H1 (cell line): ENCODE results near the gene SUB1. TPM values are rescaled to one million over a fixed set of nuclear protein-coding genes. Genes with fewer than 3 reads are reported as not detected.

Source experiments
- CTCF ChIA-PET: fragments of 300-600 bp; sonication (Branson Sonifier 250); formaldehyde crosslinking; loops from one replicate; lab custom pipeline; 2021; ENCODE audit not compliant: partially characterized antibody; lab: Charles Lee
- POLR2A ChIA-PET: fragments of 300-600 bp; sonication (Branson Sonifier 250); formaldehyde crosslinking; loops from one replicate; lab custom pipeline; 2021; ENCODE audit warnings: inconsistent platforms; ENCODE audit not compliant: partially characterized antibody; lab: Charles Lee
- DNase-seq, 2 experiments: peaks; one replicate each; pipeline versions ENCODE4 v3.0.0 to v3.0.0-alpha.2; 2010 to 2022; ENCODE audit warnings: low spot score in 2 of 2, low read depth in 1 of 2, mixed read lengths in 1 of 2
- FAIRE-seq: peaks from 2 replicates; lab custom pipeline; 2011; peaks lifted over from hg19 to GRCh38; lab: Jason Lieb, UNC
- H2AFZ ChIP-seq: 2 replicates; pipeline ENCODE4 v1.8.1; 2012; ENCODE audit warnings: low read length, inconsistent platforms
- H2AK5ac ChIP-seq: 2 replicates; pipeline ENCODE4 v1.6.1; 2013; ENCODE audit warnings: low read depth, low read length
- H2BK120ac ChIP-seq: replicated peaks from 2 replicates; pipeline ENCODE3; 2013; ENCODE audit warnings: low read depth, low read length, inconsistent platforms
- H2BK12ac ChIP-seq: 2 replicates; pipeline ENCODE4 v1.6.1; 2013; ENCODE audit warnings: low read depth, low read length
- H2BK15ac ChIP-seq: 2 replicates; pipeline ENCODE4 v1.6.1; 2013; ENCODE audit warnings: low read length
- H2BK20ac ChIP-seq: 2 replicates; pipeline ENCODE4 v1.6.1; 2013; ENCODE audit warnings: low read length
- H2BK5ac ChIP-seq: 2 replicates; pipeline ENCODE4 v1.6.1; 2013; ENCODE audit warnings: low read depth, low read length
- H3K14ac ChIP-seq: 2 replicates; pipeline ENCODE4 v1.6.1; 2013; ENCODE audit warnings: inconsistent platforms; ENCODE audit not compliant: insufficient read length
- H3K18ac ChIP-seq: 2 replicates; pipeline ENCODE4 v1.6.1; 2013; ENCODE audit warnings: low read length; ENCODE audit errors: extremely low read depth
- H3K23ac ChIP-seq: 2 replicates; pipeline ENCODE4 v1.6.1; 2013; ENCODE audit warnings: inconsistent platforms; ENCODE audit not compliant: insufficient read length
- H3K23me2 ChIP-seq: 2 replicates; pipeline ENCODE4 v1.6.1; 2013; ENCODE audit warnings: low read depth, low read length
- H3K27ac ChIP-seq: 2 replicates; pipeline ENCODE4 v1.6.1; 2011; ENCODE audit warnings: low read depth, low read length, inconsistent platforms
- H3K27me3 ChIP-seq, 4 experiments: replicated peaks in 1 of 4; 1 replicate in 1 of 4; 2 replicates in 3 of 4; pipeline versions ENCODE4 v1.6.1 to v1.8.1; 2011 to 2013; ENCODE audit warnings: low read length in 3 of 4, mild to moderate bottlenecking in 3 of 4, inconsistent platforms in 2 of 4, mixed read lengths in 2 of 4, moderate library complexity in 1 of 4; ENCODE audit not compliant: control insufficient read depth in 3 of 4, insufficient read depth in 3 of 4; ENCODE audit errors: extremely low read depth in 1 of 4
- H3K36me3 ChIP-seq, 4 experiments: 2 replicates each; pipeline versions ENCODE4 v1.6.1 to v1.8.1; 2011 to 2013; ENCODE audit warnings: mild to moderate bottlenecking in 4 of 4, low read length in 3 of 4, moderate library complexity in 2 of 4, control low read depth in 1 of 4, inconsistent platforms in 1 of 4; ENCODE audit not compliant: insufficient read depth in 4 of 4, control insufficient read depth in 2 of 4
- H3K4ac ChIP-seq: replicated peaks from 2 replicates; pipeline ENCODE3; 2013; ENCODE audit warnings: low read length, low read depth, mixed read lengths, inconsistent platforms; ENCODE audit not compliant: insufficient read length
- H3K4me1 ChIP-seq, 4 experiments: replicated peaks in 1 of 4; 1 replicate in 1 of 4; 2 replicates in 3 of 4; pipeline versions ENCODE4 v1.6.1 to v1.8.1; 2011 to 2013; ENCODE audit warnings: low read length in 3 of 4, inconsistent platforms in 2 of 4, mixed read lengths in 1 of 4; ENCODE audit not compliant: insufficient read depth in 4 of 4, control insufficient read depth in 3 of 4
- H3K4me2 ChIP-seq, 2 experiments: 2 replicates each; pipeline versions ENCODE4 v1.6.1 to v1.8.1; 2011 to 2013; ENCODE audit warnings: low read depth in 2 of 2, low read length in 2 of 2, control low read depth in 1 of 2, inconsistent platforms in 1 of 2, mild to moderate bottlenecking in 1 of 2; ENCODE audit not compliant: insufficient read depth in 1 of 2
- H3K4me3 ChIP-seq, 4 experiments: fragments of 200-600, 300-600 bp in 1 of 4; sonication (generic), shearing (Covaris generic), sonication (Bioruptor Twin) in 1 of 4; 2 replicates each; pipeline versions ENCODE4 v1.5.1 to v1.8.1; 2011 to 2016; ENCODE audit warnings: low read length in 4 of 4, low read depth in 3 of 4, control low read depth in 2 of 4, inconsistent platforms in 2 of 4, mild to moderate bottlenecking in 2 of 4, mixed read lengths in 1 of 4, moderate library complexity in 1 of 4; ENCODE audit not compliant: insufficient read depth in 2 of 4; ENCODE audit errors: extremely low read depth in 1 of 4
- H3K56ac ChIP-seq: replicated peaks from 2 replicates; pipeline ENCODE3; 2013; ENCODE audit warnings: low read depth, mild to moderate bottlenecking, mixed read lengths, low read length, inconsistent platforms; ENCODE audit not compliant: insufficient read length
- H3K79me1 ChIP-seq: 2 replicates; pipeline ENCODE4 v1.6.1; 2013; ENCODE audit warnings: low read depth, low read length, control low read depth
- H3K79me2 ChIP-seq, 2 experiments: 2 replicates each; pipeline versions ENCODE4 v1.6.1 to v1.8.1; 2012 to 2013; ENCODE audit warnings: low read length in 2 of 2, mild to moderate bottlenecking in 2 of 2, inconsistent platforms in 1 of 2; ENCODE audit not compliant: insufficient read depth in 2 of 2, control insufficient read depth in 1 of 2
- H3K9ac ChIP-seq, 4 experiments: replicated peaks in 1 of 4; 1 replicate in 1 of 4; 2 replicates in 3 of 4; pipeline versions ENCODE4 v1.6.1 to v1.8.1; 2011 to 2013; ENCODE audit warnings: low read depth in 3 of 4, low read length in 3 of 4, control low read depth in 2 of 4, mild to moderate bottlenecking in 2 of 4, moderate library complexity in 2 of 4, inconsistent platforms in 1 of 4; ENCODE audit errors: extremely low read depth in 1 of 4
- H3K9me3 ChIP-seq, 2 experiments: 2 replicates each; pipeline versions ENCODE4 v1.6.1 to v1.8.1; 2012 to 2013; ENCODE audit warnings: mild to moderate bottlenecking in 2 of 2, moderate library complexity in 2 of 2, control low read depth in 1 of 2, inconsistent platforms in 1 of 2, low read depth in 1 of 2, low read length in 1 of 2, mixed read lengths in 1 of 2; ENCODE audit not compliant: insufficient read depth in 2 of 2
- H4K20me1 ChIP-seq, 2 experiments: replicated peaks in 1 of 2; 2 replicates each; pipeline versions ENCODE3 to v1.8.1; 2011 to 2013; ENCODE audit warnings: inconsistent platforms in 2 of 2, low read length in 2 of 2, mild to moderate bottlenecking in 1 of 2; ENCODE audit not compliant: insufficient read depth in 2 of 2, control insufficient read depth in 1 of 2
- H4K5ac ChIP-seq: 2 replicates; pipeline ENCODE4 v1.6.1; 2013; ENCODE audit warnings: low read length, low read depth, mixed read lengths, inconsistent platforms; ENCODE audit not compliant: insufficient read length
- H4K8ac ChIP-seq: 2 replicates; pipeline ENCODE4 v1.8.0; 2013; ENCODE audit warnings: mild to moderate bottlenecking, moderate library complexity, low read length, inconsistent platforms; ENCODE audit not compliant: insufficient read depth; ENCODE audit errors: extremely low read depth
- H4K91ac ChIP-seq: replicated peaks from 2 replicates; pipeline ENCODE3; 2013; ENCODE audit warnings: low read length, mixed read lengths, inconsistent platforms; ENCODE audit not compliant: insufficient read length
- CBX8 ChIP-seq: fragments of 300-800, 300-1000 bp; sonication (generic); IDR thresholded peaks from 2 replicates; pipeline ENCODE4 v1.7.1; 2016; ENCODE audit warnings: low read depth, low read length, borderline replicate concordance
- CHD2 ChIP-seq: IDR thresholded peaks from 2 replicates; pipeline ENCODE4 v1.6.1; 2012; ENCODE audit warnings: low read length, improper control_type of control experiment
- HDAC6 ChIP-seq: IDR thresholded peaks from one replicate; pipeline ENCODE4 v1.7.1; 2012; ENCODE audit warnings: low read depth, mild to moderate bottlenecking, inconsistent platforms, low read length, moderate library complexity
- KDM1A ChIP-seq: fragments of 200-600, 300-600 bp; sonication (generic); IDR thresholded peaks from 2 replicates; pipeline ENCODE4 v1.7.1; 2016; ENCODE audit warnings: mild to moderate bottlenecking, low read length, borderline replicate concordance
- POLR2A ChIP-seq, 2 experiments: IDR thresholded peaks; 1 replicate in 1 of 2; 2 replicates in 1 of 2; pipeline ENCODE4 v1.6.1; 2011; ENCODE audit warnings: low read depth in 2 of 2, low read length in 2 of 2, mild to moderate bottlenecking in 2 of 2; ENCODE audit errors: control extremely low read depth in 1 of 2
- POLR2AphosphoS5 ChIP-seq: IDR thresholded peaks from 2 replicates; pipeline ENCODE4 v1.6.1; 2011; ENCODE audit warnings: low read depth, low read length
- TEAD4 ChIP-seq: IDR thresholded peaks from 2 replicates; pipeline ENCODE4 v1.6.1; 2012; ENCODE audit warnings: low read depth, low read length, inconsistent platforms, mixed read lengths
- WGBS, 2 experiments: shearing (Covaris generic) in 1 of 2; methylation state at CpG; one replicate each; pipeline versions ENCODE4 v1.1.6 to v1.1.7; 2013 to 2015; ENCODE audit warnings: low lambda C conversion rate in 2 of 2, mixed read lengths in 2 of 2, inconsistent platforms in 1 of 2, low coverage in 1 of 2, missing lambda C conversion rate in 1 of 2; ENCODE audit not compliant: insufficient replicate concordance in 2 of 2, insufficient coverage in 1 of 2, insufficient read length in 1 of 2; ENCODE audit errors: extremely low coverage in 1 of 2, missing lambda C conversion rate in 1 of 2; 5-methylcytosine and 5-hydroxymethylcytosine counted together
- polyA plus RNA-seq, 7 experiments: library from polyadenylated mRNA; depleted of rRNA in 3 of 7; stranded (reverse) in 5 of 7; unstranded in 2 of 7; fragments of >200 nt in 5 of 7; fragments of 200-250 nt in 2 of 7; gene quantifications; 1 replicate in 5 of 7; 2 replicates in 1 of 7; 4 replicates in 1 of 7; pipeline versions ENCODE4 v1.2.1 to v1.2.3, GENCODE V29; 2011 to 2013; ENCODE audit warnings: missing spikeins in 2 of 7, mixed read lengths in 2 of 7
- total RNA-seq: library from RNA; stranded (reverse); fragmentation: NEBNext Ultra II Directional; extraction: Animal tissue kit (Norgen Biotek cat#: 25700); gene quantifications from 2 replicates; pipeline ENCODE4 v1.2.1, GENCODE V29; 2021

SUB1 gene
- total and polyA plus RNA-seq, 2 of the 8 experiments (the other 6 are each of a cell fraction or from before 2014, with no cell fraction given), result 83.9 to 325 TPM

- CTCF ChIA-PET, result no interaction called here
Observed at GRCh38 chr5:32542216-32543059, 42.9 kb upstream of the SUB1 start.

More at GRCh38 chr5:32542216-32543059, 42.9 kb upstream of the SUB1 start:
- H2AFZ ChIP-seq, result no peak overlapping the region
- H2BK12ac ChIP-seq, result no peak overlapping the region
- H4K5ac ChIP-seq, result no peak overlapping the region
- no peak overlapping the region for H3K27ac ChIP-seq
- no peaks in the 10 kb centered on the region for H3K36me3 ChIP-seq
- no peak overlapping the region for H3K4me3 ChIP-seq
- POLR2A ChIA-PET, result no interaction called here
- H4K8ac ChIP-seq, result no peak overlapping the region
- no peak for DNase-seq
- H2AK5ac ChIP-seq, result no peak overlapping the region
- peaks cover 2% of the 10 kb centered on the region; the same call in 1 of the 2 replicates for H3K23me2 ChIP-seq
- H3K4me1 ChIP-seq, result no peaks in the 10 kb centered on the region
- H4K20me1 ChIP-seq, result no peaks in the 10 kb centered on the region
- no peak overlapping the region for H3K56ac ChIP-seq
- no peak overlapping the region for H3K23ac ChIP-seq
- no peak overlapping the region for H2BK120ac ChIP-seq
- H3K79me2 ChIP-seq, result no peaks in the 10 kb centered on the region
- TF ChIP-seq KDM1A (no peak), CBX8 (no peak), TEAD4 (no peak), POLR2AphosphoS5 (no peak), HDAC6 (no peak), POLR2A (IDR thresholded peaks at IDR 0.05; ENCODE audit: control extremely low read depth in 1 of 2, low read depth in 2 of 2, low read length in 2 of 2) (no peak), CHD2 (no peak)
- 87% methylated on average over 10 of the region's 10 CpGs; no CpG with 5 or more reads in 1 of the 2 experiments for WGBS, 2 experiments
- no peak overlapping the region for H3K9ac ChIP-seq
- no peak overlapping the region for H3K4me2 ChIP-seq
- FAIRE-seq, result no peak
- no peak overlapping the region for H2BK5ac ChIP-seq
- no peaks in the 10 kb centered on the region for H3K9me3 ChIP-seq
- H3K79me1 ChIP-seq, result no peaks in the 10 kb centered on the region
- no peak overlapping the region for H3K18ac ChIP-seq
- no peak overlapping the region for H3K4ac ChIP-seq
- no peak overlapping the region for H3K14ac ChIP-seq
- no peak overlapping the region for H2BK20ac ChIP-seq
- H3K27me3 ChIP-seq, result no peaks in the 10 kb centered on the region
- H4K91ac ChIP-seq, result no peak overlapping the region
- H2BK15ac ChIP-seq, result no peak overlapping the region
